Ishikawa (cell line): ENCODE data around the gene SERINC5.

ENCODE experiments used
- CEBPB ChIP-seq: IDR thresholded peaks from 2 replicates; pipeline ENCODE4 v1.6.1; 2012
- CREB1 ChIP-seq: IDR thresholded peaks from 2 replicates; pipeline ENCODE4 v1.6.1; 2012; ENCODE audit warnings: low read depth
- EGR1 ChIP-seq: IDR thresholded peaks from 2 replicates; pipeline ENCODE4 v1.6.1; 2012
- EP300 ChIP-seq: IDR thresholded peaks from 2 replicates; pipeline ENCODE4 v1.6.1; 2012; ENCODE audit warnings: borderline replicate concordance
- FOXM1 ChIP-seq: IDR thresholded peaks from 2 replicates; pipeline ENCODE4 v1.6.1; 2012; ENCODE audit warnings: low read depth, borderline replicate concordance
- MAX ChIP-seq: IDR thresholded peaks from 2 replicates; pipeline ENCODE4 v1.6.1; 2012
- NFIC ChIP-seq: IDR thresholded peaks from 2 replicates; pipeline ENCODE4 v1.6.1; 2012
- RAD21 ChIP-seq: IDR thresholded peaks from 2 replicates; pipeline ENCODE4 v1.6.1; 2012; ENCODE audit warnings: low read depth
- TAF1 ChIP-seq: IDR thresholded peaks from 2 replicates; pipeline ENCODE4 v1.6.1; 2012; ENCODE audit warnings: low read depth, mild to moderate bottlenecking
- TCF12 ChIP-seq: IDR thresholded peaks from 2 replicates; pipeline ENCODE4 v1.6.1; 2012; ENCODE audit warnings: low read depth
- TEAD4 ChIP-seq: IDR thresholded peaks from 2 replicates; pipeline ENCODE4 v1.6.1; 2012
- USF1 ChIP-seq: IDR thresholded peaks from 2 replicates; pipeline ENCODE4 v1.6.1; 2012
- YY1 ChIP-seq: IDR thresholded peaks from 2 replicates; pipeline ENCODE4 v1.6.1; 2012; ENCODE audit warnings: low read depth
- ZBTB7A ChIP-seq: IDR thresholded peaks from 2 replicates; pipeline ENCODE4 v1.6.1; 2012; ENCODE audit warnings: low read depth
- TF ChIP-seq, protein P1 (sequence below): IDR thresholded peaks from 2 replicates; pipeline ENCODE4 v1.6.1; 2012; ENCODE audit warnings: low read depth, mild to moderate bottlenecking

The SERINC5 gene

DNA sequence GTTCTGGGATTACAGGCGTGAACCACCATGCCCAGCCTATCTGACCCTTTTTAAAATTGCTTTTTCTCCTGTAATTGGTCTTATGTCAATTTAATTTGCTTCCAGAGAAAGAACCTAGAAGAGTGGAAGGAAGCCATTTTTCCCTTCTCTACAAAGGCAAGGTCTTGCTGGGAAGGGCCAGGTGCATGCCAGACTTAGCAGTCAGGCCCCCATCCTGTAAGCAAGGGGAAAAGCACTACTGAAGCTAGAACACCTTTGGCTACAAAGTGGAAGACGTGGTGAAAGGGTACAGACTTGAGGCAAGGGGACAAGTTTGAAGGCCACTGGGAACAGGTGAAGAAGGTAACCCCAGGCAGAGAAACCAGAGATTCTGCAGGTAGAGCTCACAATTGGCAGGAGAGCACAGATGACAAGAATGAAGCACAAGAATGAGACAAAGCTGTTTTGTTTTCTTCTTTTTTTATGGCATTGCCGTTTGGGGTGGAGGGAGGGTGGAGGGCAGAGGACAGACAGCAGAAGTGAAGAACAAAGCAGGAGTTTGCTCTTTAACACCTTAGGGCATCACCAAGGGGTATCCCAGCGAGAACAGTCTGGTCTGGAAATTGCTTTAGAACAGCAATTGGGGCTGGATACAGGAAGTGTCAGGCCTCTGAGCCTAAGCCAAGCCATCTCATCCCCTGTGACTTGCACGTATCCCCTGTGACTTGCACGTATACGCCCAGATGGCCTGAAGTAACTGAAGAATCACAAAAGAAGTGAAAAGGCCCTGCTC is 72.9 kb downstream of the SERINC5 start:
- TF ChIP-seq TCF12 (no peak), EP300 (no peak), FOXM1 (no peak)

- TF ChIP-seq CEBPB (peak; percentile 91), ZBTB7A (no peak), RAD21 (no peak), TAF1 (no peak), NFIC (no peak), USF1 (no peak), MAX (peak; percentile 71), CREB1 (no peak), YY1 (no peak), EP300 (peak; percentile 39; the same call in 1 of the 2 replicates)
- TF ChIP-seq, protein P1, sequence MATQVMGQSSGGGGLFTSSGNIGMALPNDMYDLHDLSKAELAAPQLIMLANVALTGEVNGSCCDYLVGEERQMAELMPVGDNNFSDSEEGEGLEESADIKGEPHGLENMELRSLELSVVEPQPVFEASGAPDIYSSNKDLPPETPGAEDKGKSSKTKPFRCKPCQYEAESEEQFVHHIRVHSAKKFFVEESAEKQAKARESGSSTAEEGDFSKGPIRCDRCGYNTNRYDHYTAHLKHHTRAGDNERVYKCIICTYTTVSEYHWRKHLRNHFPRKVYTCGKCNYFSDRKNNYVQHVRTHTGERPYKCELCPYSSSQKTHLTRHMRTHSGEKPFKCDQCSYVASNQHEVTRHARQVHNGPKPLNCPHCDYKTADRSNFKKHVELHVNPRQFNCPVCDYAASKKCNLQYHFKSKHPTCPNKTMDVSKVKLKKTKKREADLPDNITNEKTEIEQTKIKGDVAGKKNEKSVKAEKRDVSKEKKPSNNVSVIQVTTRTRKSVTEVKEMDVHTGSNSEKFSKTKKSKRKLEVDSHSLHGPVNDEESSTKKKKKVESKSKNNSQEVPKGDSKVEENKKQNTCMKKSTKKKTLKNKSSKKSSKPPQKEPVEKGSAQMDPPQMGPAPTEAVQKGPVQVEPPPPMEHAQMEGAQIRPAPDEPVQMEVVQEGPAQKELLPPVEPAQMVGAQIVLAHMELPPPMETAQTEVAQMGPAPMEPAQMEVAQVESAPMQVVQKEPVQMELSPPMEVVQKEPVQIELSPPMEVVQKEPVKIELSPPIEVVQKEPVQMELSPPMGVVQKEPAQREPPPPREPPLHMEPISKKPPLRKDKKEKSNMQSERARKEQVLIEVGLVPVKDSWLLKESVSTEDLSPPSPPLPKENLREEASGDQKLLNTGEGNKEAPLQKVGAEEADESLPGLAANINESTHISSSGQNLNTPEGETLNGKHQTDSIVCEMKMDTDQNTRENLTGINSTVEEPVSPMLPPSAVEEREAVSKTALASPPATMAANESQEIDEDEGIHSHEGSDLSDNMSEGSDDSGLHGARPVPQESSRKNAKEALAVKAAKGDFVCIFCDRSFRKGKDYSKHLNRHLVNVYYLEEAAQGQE: no peak
Measured at GRCh38 chr5:80181618-80182211, 74.1 kb downstream of the SERINC5 start.

GRCh38 chr5:80177236-80177635 is 78.6 kb downstream of the SERINC5 start:
- TF ChIP-seq TAF1 (no peak), TCF12 (no peak), CEBPB (no peak), MAX (no peak), YY1 (no peak), NFIC (no peak), FOXM1 (no peak), TEAD4 (no peak), CREB1 (no peak), EGR1 (no peak), USF1 (no peak)
- TF ChIP-seq, protein P1: no peak

- TF ChIP-seq ZBTB7A (no peak), YY1 (no peak), MAX (no peak), RAD21 (no peak), TAF1 (no peak), CREB1 (no peak), TCF12 (no peak), CEBPB (no peak), EGR1 (no peak), EP300 (no peak), TEAD4 (no peak), FOXM1 (no peak), NFIC (no peak), USF1 (no peak)
- TF ChIP-seq, protein P1: no peak
Measured at GRCh38 chr5:80175337-80175736, 80.5 kb downstream of the SERINC5 start.
